NCI-H345 (cell line): ENCODE results near the gene CTNNA2.

Experiments used
- DNase-seq: peaks from one replicate; lab custom pipeline; 2025; lab: John Stamatoyannopoulos, UW

Gene CTNNA2

DNA sequence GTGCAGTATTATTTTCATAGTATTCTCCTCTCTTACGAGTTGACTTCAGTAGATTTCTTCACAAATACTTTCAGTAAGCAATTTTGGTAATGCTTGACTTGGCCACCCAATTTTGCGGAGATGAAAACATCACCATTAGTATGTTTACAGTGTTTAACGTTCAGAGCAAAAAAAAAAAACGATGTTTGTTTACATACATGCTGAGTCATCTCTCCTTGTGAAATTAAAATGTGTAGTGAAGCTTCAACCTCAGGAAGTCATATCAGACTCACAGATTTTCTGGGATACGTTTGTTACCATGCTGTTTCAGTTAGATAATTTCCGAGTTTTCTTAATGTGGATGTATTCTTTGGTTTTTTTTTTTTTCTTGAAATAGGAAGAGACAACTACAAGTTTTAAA lies 100.1 kb downstream of the CTNNA2 start:
- DNase-seq: no peak

DNA sequence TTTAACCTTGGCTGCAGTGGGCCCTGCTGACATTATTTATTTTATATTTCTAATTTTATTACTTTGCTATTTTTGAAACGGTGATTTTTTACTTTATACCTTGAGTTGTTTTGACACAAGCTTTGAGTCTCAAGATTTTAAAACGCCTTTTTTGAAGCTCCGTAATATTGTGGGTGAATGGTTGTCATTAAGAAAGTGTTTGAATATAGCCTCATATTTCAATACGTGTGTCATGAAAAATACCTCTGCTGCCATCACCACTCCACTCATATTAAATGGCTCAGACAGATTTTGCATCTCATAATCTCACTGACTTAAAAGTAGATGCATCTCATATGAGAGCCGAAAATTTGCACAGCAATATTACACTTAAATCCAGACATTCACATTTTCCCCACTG lies 106.6 kb downstream of the CTNNA2 start:
- DNase-seq: no peak

DNA sequence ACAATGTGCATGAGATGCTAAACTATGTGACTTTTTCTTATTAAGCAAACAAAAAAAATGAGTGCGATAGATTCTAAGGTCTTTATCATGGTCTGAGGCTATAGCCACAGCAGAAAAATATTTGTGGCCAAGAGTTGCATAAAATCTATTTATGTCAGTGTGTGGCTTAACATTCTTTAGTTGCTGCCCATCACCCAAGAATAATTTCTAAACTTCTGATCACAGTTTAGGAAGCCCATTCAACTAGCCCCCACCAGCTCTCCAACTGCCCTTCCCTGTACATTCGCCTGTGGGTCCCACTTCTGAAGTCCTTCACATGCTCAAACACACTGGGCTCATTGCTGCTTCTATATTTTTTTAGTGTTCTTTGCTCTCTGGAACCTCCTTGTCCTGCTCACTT lies 107.1 kb downstream of the CTNNA2 start:
- DNase-seq: no peak

DNA sequence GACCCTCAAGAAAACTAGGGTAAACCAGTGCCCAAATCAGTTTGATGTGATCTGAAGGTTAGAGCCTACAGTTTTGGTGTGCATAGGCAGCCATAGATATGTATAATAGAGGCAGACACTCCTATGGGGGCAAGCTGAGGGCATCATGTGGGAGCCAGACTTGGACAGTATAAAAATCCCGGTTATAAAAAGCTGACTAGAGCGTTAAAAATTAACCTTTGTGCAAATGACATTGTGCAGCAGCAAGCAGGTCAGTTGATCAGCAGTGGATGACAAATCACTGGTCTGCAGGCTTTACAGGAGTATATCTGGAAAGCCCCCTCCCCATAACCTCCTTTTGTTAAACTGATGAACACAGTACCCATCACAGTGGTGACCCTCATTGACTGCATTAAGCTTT lies 107.8 kb downstream of the CTNNA2 start:
- DNase-seq: no peak

DNA sequence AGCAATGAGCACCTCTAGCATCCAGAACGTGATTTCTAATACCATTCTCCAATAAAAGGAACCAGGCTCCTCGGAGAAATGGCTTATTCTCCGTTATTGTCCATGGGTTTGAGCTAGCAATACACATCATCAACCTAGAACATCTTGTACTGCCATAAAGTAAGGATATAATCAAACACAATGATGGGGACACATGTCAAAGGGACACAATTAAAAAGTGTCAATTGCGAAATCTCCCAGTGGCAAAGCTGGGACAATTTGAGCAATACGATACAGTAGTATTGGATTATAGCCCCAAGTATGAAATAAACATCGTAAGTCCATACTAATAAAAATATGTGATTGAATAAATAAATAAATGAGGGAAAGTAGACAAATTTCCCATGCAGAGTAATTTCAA lies 108.4 kb downstream of the CTNNA2 start:
- DNase-seq: no peak

DNA sequence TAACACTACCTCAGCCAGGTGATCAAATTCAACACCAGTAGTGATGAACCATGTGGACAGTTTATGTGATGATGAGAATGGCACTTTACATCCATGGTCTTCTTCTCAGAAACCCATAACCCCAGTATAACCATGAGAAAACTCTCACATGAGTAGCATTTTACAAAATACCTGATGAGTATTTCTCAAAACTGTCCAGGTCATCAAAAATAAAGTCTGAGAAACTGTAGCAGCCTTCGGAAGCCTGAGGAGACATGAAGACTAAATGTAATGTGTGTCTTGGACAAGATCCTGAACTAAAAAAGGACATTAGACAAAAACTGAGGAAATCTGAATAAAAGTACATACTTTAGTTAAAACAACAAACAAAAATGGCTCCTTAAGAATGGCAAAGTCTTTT lies 108.9 kb downstream of the CTNNA2 start:
- no peak for DNase-seq

DNA sequence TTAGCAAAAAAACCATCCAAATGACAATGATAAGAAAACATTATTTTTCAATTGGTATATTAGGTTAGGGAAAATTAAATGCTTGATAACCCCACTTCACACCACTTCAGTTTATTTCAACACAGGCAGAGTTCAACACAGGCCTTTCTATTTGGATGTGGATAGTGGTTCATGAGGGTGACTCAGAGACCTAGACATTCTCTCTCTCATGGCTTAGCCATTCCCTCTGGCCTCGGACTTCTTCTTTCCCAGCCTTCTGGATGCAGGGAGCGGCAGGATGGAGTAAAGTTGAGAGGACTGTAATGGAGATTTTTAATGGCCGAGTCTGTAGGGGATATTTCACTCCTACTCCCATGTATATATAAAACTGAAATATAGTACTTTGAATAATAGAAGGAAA lies 109.7 kb downstream of the CTNNA2 start:
- no peak for DNase-seq

DNA sequence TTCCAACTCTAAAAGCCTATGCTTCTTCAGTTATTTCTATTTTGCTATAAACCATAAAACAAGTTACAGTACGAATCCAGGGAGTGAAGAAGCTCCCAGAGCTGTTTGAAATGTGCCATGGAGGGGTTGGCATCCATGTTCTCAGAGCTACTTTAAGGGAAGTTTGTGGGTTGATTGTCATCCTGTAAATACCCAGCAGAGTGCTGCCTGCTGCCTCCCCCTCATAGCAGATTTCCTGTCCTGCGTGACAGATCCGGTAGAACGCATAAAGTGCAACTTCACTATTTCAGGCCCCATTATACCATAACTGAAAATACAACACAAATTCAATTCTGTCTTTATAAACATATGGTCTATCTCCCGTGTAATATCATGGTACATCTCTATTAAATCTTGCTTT lies 114.4 kb downstream of the CTNNA2 start:
- DNase-seq: no peak

DNA sequence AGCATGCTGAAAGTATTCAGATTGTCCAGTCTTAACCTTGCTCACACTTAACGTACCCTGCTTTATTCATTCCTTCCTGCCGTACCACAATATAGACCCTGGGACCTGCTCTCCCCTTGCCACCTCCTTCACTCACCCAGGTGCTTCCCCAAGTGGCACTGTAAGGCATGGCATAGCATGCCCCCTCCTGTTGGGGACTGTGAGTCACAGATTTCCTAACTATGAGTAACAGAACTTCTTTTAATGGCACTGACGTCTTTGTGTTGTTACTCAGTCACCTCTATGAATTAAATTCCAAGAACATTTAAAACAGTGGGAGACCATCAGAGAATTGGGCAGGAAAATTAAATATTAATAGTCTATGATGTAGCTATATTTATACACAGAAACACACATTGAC lies 117.2 kb downstream of the CTNNA2 start:
- DNase-seq: no peak

DNA sequence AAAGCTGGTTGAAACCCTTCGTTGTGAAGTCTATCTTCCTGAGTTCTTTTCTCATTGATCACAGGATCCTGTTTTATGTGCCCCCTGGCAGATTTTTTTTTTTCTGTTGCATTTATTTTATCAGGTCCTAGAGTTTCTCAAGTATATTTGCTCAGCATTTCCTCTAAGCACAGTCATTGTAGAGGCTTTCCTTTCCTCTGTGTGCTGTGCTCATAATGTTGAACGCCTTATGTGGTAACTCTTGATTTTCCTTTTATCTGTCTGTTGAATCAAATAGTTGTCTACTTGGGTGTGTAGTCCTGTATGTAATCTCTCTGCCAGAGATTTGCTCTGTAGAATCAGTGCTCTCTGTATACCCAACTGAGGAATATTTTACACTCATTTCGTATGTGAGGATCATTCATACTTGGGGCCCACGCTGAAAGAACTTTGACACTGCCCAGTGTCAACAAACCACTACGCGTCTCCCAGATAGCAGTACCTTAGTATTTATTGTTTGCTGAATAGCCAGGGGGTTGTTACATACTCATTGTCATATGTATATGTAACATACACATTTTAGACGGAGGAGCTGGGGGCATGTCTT lies 118.2 kb downstream of the CTNNA2 start:
- DNase-seq: peak; percentile 17

DNA sequence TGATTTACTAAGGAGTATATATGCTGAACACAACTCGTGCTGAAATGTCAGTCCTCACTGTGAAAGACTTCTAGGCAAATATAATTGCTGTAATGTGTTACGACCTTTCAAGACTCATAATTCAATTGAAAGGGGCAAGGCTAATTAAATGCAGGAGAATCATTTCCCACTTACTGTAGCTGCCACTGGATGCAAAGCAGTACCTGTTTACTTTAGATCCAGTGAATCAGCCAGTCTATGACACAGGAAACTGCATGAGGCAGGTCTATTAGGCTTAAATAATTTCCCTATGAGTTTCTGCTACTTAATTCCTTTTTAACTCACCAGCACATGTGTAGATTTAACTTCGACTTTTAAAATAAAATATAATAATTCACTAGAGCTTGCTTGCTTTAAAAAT lies 125.6 kb downstream of the CTNNA2 start:
- DNase-seq: peak; percentile 13

DNA sequence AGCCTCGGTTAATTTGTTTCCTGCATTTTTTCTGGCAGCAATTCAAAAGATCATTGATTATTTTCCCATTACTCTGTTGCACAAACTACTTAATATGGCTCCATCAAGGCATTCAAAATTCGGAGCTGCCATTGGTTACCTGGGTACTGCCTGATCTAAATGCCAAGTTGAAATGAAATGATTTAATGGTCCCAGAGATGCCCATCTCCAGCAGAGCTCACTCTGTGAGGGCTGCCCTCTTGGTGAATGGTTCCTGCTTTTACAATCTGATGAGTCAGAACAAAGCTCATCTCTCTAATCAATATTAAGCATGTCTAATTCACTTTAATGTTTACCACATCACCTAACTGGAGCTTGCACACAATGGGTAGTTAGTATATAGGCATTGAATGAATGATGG lies 126.1 kb downstream of the CTNNA2 start:
- no peak for DNase-seq

DNA sequence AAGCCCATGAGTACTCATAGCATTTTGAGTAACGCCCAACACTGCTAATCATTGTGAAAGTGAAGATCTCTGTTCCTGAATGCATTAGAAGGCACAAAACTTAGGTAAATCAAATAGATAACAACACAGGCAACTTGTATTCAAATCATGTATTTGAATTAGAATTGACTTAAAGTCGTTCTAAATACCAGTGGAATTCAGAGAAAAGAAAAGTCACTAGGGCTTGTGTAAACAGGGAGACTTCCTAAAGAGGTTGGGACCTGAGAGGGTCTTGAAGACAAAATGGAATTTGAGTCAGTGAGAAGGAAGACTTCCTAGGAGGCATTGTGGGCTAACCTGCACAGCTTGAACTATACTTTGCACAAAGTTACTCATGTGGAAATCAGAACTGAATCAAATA lies 127.2 kb downstream of the CTNNA2 start:
- DNase-seq: no peak

DNA sequence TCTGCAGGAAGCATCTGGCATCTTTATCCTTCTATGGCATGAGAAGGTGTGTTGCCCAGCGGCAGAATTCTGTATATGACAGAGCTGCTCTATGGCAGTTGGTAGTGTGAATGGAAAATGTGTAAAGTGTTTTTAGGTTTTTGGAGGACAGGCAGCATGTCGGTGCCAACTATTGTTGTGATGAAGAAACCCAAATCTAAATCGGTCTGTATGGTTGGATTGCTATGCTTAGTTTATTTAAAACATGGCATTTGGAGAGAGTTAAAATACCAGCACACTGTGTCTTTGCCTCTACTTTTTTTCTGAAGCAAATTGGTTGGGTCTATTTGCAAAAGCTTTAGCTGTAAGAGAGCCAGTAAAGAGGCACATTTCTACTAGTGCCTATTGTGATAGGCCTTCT lies 136.7 kb downstream of the CTNNA2 start:
- no peak for DNase-seq

DNA sequence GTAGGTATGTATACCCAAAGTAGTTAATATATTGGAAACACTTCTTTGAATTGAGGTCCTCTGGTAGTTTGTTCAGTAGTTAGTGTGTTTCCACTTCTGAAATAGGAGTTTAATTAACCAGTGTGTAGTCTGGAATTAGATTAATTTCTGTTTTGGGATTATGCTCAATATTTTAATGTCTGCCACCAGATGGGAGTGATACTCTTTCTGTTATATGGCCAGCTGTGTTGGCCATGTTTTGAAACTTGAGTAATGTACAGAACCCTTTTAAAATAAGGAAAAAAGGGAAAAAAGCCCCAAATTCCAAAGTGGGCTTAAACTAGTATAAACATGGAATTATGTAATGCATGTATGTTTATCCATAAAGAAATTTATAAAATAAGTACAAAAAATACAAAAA lies 147.7 kb downstream of the CTNNA2 start:
- no peak for DNase-seq

DNA sequence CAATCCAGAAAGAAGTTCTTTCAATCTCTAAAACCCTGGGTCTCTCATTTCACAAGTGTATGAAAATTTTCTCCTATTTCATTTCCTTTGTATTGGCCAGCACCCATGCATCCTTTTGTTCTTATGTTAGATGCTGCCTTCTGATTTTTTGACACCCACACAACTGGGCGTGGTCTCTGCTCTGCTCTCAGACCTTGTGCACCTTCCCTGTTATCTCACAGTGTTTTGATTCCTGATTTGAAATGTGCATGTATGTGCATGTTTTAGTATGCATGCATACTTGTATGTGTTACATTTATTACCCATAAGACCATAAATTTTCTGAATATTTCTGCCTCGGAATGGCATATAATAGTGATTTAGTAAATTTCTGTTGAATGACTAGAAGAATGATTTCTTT lies 152.2 kb downstream of the CTNNA2 start:
- no peak for DNase-seq

DNA sequence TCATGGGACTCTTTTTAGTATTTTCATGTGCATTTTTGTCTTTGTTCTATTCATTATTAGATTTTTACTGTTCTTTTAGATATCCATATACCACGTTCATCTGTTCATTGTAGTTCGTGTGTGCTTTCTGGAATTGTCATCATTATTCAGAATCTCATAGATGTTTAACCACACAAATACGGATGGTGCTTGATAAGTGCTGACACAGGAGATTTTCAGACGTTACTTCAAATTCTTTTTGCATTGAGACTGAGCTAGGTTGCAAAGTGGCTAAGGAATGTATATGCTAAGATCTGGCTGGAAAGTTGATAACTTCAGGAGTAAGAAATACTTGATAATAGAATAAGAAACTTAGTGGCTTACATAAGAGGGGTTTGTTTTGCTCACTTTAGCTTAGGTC lies 153.6 kb downstream of the CTNNA2 start:
- no peak for DNase-seq

DNA sequence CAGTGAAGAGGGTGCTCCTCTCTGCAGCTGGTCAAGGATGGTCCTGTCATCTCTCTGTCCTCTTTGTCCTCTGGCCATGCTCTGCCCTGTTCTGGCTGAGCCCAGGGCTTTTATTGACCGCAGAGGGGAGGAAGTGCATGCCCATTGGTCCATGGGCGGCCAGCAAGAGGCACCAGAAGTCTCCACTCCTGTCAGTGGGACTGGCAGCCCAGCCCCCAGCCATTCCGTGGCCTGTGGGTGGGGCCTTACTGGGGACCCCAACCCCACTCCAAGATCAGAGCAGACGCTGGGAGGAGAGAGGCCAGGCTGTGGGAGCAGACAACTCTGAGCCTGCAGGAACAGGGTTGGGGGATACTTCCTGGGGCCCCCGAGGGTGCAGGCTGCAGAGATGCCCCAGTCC lies 156.9 kb downstream of the CTNNA2 start:
- DNase-seq: no peak

DNA sequence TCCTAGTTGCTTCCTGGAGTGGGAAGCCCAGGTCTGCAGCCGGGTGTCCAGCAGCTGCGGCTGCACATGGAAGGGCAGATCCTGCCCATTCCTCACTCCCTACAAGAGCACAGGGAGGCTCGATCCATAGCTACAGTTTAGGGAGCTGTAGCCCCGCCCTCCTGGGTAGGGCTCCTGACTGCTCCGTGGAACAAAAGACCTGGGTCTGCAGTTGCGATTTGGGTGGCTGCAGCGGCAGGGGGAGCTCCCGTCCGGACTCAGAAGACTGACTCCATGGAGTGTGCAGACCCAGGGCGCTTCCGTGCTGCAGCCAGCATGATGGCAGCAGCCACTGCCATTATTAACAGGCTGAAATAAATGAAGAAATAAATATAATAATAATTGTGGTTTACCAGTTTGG lies 157.3 kb downstream of the CTNNA2 start:
- no peak for DNase-seq

DNA sequence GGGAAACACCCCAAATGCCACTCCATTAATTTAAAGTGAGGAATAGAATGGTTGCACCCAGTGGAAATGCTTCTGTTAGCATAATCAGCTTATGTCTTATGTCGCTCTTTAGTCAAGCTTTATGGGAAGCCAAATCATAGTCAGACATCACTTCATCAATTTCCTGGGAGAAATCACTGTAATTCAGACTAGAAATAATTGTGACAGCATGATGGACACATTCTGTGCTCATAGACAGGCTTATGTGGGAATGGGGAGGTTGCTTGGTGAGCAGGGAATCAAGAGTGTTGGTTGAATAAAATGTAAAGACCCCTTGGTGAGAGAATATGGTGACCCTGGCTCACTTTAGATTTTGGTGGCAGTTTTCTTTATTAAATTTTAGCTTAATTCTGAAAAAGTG lies 174.0 kb downstream of the CTNNA2 start:
- no peak for DNase-seq

DNA sequence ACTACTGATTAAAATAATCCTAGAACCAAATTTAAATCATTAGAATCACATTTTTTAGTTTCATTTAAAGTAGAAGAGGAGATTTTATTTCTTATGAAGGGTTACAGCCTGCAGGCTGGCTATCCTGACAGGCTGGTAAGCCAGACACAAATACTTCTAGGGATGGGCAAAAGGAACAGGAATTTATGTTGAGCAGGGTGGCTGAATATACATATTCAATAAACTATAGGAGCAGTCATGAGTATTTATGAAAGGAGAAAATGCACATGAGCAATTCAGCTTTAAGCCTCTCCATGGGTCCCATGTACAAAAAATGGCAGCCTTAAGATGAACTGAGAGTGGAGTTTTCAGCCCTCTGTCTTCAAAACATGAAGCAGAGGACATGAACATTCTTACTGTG lies 182.4 kb downstream of the CTNNA2 start:
- no peak for DNase-seq

DNA sequence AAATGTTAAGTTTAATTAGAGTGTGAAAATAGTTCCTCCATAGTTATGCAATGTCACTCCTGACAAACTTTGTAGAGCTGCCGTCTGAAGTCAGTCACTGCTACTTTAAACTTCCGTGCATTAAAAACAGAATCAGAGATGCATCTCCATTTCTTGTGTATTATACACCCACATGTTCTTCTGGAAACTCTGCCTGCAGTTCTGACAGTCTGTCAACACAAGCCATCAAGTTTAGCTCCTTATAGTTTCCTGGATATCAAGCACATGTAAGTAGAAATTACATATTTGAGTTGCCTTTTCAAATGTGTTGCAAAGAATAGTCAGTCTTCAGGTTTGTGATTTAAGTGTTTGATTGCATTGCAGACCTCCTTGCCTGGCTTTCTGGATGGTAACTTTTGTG lies 184.3 kb downstream of the CTNNA2 start:
- DNase-seq: no peak

DNA sequence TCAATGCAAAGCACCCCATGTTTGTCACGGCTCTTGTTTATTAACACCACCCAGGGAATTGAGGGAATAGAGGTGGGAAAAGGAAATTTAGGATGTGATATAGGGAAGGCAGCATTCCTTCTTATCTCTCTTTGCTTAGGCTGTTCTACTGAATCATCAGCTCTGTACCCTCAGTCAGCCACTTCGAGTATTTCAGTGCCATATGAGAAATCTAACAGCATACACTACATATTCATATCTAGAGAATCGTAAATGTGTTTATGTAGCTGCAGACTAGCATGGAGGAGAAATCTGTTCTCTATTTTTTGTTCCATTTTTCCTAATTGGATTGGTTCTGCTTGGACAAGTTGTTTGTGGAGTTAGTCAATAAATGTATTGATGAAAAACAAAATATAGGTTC lies 187.8 kb downstream of the CTNNA2 start:
- DNase-seq: no peak

DNA sequence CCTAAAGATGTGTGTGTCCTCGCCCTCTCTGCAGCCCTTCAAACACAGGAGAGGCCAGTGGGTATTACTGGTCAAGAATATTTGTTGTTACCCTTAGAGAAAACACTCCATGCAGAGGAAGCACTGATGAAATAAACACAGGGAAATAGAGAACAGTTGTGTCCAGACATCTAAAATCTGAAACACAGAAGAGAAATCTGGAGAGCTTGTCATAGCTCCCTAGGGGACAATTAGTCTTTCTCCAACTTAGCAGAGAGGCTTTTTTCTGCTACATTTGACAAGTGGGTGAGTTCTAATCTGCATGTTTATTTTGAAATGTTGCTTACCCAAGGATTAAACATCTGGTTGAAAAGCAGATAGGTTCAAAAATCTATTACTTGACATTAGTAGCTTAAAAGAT lies 190.1 kb downstream of the CTNNA2 start:
- peak; percentile 38 for DNase-seq

DNA sequence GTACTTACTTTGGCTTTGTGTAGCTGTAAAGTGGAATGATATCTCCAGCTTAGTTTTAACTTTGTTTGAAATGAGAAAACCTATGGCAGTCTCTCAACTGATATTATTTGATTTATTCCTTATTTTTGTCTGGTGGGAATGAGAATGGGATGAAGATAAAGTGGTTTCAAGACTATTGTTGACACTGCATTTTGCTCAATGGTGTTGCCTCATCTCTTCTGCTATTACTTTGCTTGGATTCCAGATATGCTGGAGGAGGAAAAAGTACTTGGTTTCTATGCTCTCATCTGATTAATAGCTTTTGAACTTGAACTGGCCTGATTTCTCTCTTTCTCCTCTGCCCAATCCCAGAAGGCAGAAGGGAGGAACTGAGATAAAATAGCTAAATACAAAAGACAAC lies 198.2 kb downstream of the CTNNA2 start:
- no peak for DNase-seq
